ENCODE data around the gene SULT1A2. TPM values are rescaled to one million over a fixed set of nuclear protein-coding genes. Genes with fewer than 3 reads are reported as not detected.
A peak's percentile ranks its signal among the peaks of the same experiment; 100 is the strongest.

The SULT1A2 gene
- total and polyA plus RNA-seq, 2 of the 13 experiments (the other 11 are each of a cell fraction or from before 2014, with no cell fraction given): 33.0 to 34.2 TPM

DNA sequence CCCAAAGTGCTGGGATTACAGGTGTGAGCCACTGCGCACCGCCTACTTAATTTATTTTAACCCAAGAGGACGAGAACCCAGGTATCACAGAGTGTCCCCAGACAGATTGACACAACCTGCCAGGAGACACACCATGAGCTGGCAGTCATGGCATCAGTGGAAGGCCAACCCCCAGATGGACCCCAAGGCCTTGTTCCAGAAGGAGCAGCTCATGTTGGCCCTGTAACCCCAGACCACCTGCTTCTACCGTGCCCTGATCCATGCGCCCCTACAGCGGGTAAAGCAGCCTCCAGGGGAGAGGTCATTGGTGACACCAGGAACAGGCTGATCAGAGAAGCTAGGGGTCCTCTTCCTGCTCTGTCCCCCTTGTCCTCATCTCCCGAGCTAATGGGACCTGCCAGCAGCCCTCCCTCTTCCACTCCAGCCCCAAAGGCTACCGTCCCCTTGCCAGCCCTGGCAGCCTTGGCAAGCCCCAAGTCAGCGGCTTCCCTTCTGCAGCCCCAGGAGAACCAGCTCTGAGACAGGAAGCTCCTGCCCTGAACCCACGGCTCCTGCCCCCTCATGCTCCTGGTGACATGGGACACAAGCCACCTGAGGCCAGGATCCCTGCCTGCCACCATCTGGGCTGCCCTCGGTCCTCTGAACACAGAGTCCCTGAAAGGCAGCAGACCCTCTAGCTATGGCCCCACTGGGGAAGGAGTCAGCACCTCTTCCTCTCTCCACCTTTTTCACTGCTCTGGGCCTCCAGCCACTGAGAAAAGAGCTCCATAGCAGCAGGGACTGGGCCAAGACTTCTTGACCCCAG, 6.7 kb upstream of the SULT1A2 start:
- Histone ChIP-seq H4K20me1 (ENCODE audit: insufficient read depth, low read length) (no peaks in the 10 kb centered on the region), H3K9me3 (ENCODE audit: low read length) (no peaks in the 10 kb centered on the region), H3K4me1 (ENCODE audit: insufficient read depth, low read length) (peaks cover 18% of the 10 kb centered on the region), H3K4me2 (ENCODE audit: low read depth, low read length) (no peak overlapping the region), H3K9ac (ENCODE audit: insufficient read depth, low read depth, low read length) (no peak overlapping the region), H3K27ac (ENCODE audit: extremely low read length, insufficient read depth, low read length) (no peak overlapping the region), H3K4me3 (replicated peaks in 1 of 3; ENCODE audit: insufficient read depth in 1 of 3, low read depth in 2 of 3, low read length in 3 of 3) (no peak overlapping the region), H3K27me3 (ENCODE audit: control insufficient read depth in 1 of 2, insufficient read depth in 2 of 2, low read length in 2 of 2) (no peaks in the 10 kb centered on the region), H3K79me2 (ENCODE audit: insufficient read depth, low read length) (peaks cover 2% of the 10 kb centered on the region), H2AFZ (ENCODE audit: low read length) (no peak overlapping the region), H3K36me3 (replicated peaks in 1 of 2; ENCODE audit: control insufficient read depth in 1 of 2, insufficient read depth in 2 of 2, low read length in 2 of 2) (peaks cover 0 to 17% of the 10 kb centered on the region in 2 experiments; a peak in 4 of 5 replicates)
- FAIRE-seq (no peak), DNase-seq (ENCODE audit: low spot score) (no peak), ATAC-seq (no peak)
- 85% methylated on average over 11 of the region's 11 CpGs for WGBS (ENCODE audit: low lambda C conversion rate)
- in situ Hi-C loops (cut with HindIII; ENCODE audit: extremely low pct_ligation_motif_present, low pct_unique_long_range_greater_than_20kb) (no loop called here), intact Hi-C loops (cut with micrococcal nuclease; ENCODE audit: unreplicated experiment) (no loop called here)
- POLR2A ChIA-PET: interaction anchor here (0.7 kb wide), 1 partner anchor 9 kb away, joined by 3 read pairs; no protein-coding TSS in a partner anchor
- BruUV-seq (replicated peaks): no TSS peak
- CTCF ChIA-PET (ENCODE audit: low intra/inter-chr PET ratio, low total read pairs): no interaction called here
- TF ChIP-seq RBM22 (optimal IDR thresholded peaks at IDR 0.05; ENCODE audit: low read length) (peak; percentile 70), TSC22D2 (CRISPR knock-in tag; IDR thresholded peaks at IDR 0.05; ENCODE audit: borderline replicate concordance) (no peak), ZNF83 (CRISPR knock-in tag; IDR thresholded peaks at IDR 0.05; ENCODE audit: borderline replicate concordance) (no peak), ZNF343 (CRISPR knock-in tag; IDR thresholded peaks at IDR 0.05) (no peak), SAP130 (CRISPR knock-in tag; IDR thresholded peaks at IDR 0.05; ENCODE audit: low read depth) (no peak), ZNF33B (CRISPR knock-in tag; IDR thresholded peaks at IDR 0.05) (no peak), ESRRA (CRISPR knock-in tag; IDR thresholded peaks at IDR 0.05; ENCODE audit: low read depth) (no peak), ZFP36 (IDR thresholded peaks at IDR 0.05; ENCODE audit: borderline replicate concordance, low read depth, low read length, partially characterized antibody) (no peak), SMAD9 (CRISPR knock-in tag; IDR thresholded peaks at IDR 0.05) (no peak), DNMT1 (CRISPR knock-in tag; IDR thresholded peaks at IDR 0.05) (no peak), ARNTL (CRISPR knock-in tag; IDR thresholded peaks at IDR 0.05) (no peak), SKI (IDR thresholded peaks at IDR 0.05; ENCODE audit: partially characterized antibody) (no peak), SIN3A (IDR thresholded peaks at IDR 0.05; ENCODE audit: borderline replicate concordance, low read depth, low read length) (no peak), MXD4 (CRISPR knock-in tag; IDR thresholded peaks at IDR 0.05) (no peak), ZFP36L2 (CRISPR knock-in tag; IDR thresholded peaks at IDR 0.05) (no peak)
- TF ChIP-seq, protein P1, sequence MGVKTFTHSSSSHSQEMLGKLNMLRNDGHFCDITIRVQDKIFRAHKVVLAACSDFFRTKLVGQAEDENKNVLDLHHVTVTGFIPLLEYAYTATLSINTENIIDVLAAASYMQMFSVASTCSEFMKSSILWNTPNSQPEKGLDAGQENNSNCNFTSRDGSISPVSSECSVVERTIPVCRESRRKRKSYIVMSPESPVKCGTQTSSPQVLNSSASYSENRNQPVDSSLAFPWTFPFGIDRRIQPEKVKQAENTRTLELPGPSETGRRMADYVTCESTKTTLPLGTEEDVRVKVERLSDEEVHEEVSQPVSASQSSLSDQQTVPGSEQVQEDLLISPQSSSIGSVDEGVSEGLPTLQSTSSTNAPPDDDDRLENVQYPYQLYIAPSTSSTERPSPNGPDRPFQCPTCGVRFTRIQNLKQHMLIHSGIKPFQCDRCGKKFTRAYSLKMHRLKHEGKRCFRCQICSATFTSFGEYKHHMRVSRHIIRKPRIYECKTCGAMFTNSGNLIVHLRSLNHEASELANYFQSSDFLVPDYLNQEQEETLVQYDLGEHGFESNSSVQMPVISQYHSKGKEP (CRISPR knock-in tag; IDR thresholded peaks at IDR 0.05): no peak
- TF ChIP-seq, protein P2, sequence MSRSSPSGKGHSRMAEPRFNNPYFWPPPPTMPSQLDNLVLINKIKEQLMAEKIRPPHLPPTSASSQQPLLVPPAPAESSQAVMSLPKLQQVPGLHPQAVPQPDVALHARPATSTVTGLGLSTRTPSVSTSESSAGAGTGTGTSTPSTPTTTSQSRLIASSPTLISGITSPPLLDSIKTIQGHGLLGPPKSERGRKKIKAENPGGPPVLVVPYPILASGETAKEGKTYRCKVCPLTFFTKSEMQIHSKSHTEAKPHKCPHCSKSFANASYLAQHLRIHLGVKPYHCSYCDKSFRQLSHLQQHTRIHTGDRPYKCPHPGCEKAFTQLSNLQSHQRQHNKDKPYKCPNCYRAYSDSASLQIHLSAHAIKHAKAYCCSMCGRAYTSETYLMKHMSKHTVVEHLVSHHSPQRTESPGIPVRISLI (CRISPR knock-in tag; IDR thresholded peaks at IDR 0.05; ENCODE audit: borderline replicate concordance): no peak
- TF ChIP-seq, protein P3, sequence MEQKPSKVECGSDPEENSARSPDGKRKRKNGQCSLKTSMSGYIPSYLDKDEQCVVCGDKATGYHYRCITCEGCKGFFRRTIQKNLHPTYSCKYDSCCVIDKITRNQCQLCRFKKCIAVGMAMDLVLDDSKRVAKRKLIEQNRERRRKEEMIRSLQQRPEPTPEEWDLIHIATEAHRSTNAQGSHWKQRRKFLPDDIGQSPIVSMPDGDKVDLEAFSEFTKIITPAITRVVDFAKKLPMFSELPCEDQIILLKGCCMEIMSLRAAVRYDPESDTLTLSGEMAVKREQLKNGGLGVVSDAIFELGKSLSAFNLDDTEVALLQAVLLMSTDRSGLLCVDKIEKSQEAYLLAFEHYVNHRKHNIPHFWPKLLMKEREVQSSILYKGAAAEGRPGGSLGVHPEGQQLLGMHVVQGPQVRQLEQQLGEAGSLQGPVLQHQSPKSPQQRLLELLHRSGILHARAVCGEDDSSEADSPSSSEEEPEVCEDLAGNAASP (CRISPR knock-in tag; IDR thresholded peaks at IDR 0.05; ENCODE audit: borderline replicate concordance): no peak
- TF ChIP-seq, protein P4, sequence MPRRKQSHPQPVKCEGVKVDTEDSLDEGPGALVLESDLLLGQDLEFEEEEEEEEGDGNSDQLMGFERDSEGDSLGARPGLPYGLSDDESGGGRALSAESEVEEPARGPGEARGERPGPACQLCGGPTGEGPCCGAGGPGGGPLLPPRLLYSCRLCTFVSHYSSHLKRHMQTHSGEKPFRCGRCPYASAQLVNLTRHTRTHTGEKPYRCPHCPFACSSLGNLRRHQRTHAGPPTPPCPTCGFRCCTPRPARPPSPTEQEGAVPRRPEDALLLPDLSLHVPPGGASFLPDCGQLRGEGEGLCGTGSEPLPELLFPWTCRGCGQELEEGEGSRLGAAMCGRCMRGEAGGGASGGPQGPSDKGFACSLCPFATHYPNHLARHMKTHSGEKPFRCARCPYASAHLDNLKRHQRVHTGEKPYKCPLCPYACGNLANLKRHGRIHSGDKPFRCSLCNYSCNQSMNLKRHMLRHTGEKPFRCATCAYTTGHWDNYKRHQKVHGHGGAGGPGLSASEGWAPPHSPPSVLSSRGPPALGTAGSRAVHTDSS (CRISPR knock-in tag; conservative IDR thresholded peaks at IDR 0.05): no peak
